ENCODE data around the gene KIAA1671.

DNA sequence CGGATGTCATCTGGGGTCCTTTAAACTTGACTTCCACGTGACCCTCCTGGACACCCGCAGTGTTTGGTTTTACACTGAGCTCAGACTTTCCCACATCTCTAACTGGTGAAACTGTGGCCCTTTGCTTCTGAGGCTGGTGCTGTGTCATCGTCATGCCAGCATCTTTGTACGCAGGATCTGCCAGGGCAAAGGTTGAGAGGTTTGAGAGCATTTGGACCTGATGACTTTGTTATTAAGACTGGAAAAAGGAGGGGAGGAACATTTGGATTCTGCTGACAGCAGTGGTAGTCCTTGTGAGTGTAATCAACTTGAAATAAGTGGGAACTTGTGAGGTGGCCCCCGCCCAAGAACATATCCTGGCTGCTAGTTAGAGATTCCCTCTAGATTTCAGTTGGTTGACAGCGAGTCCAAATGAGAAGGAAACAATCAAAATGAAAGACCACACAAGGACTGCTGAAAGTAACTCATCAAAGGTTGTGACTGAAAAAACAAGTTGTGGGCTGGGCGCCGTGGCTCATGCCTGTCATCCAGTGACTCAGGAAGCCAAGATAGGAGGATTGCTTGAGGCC is 102.5 kb downstream of the KIAA1671 start:
- no peak for TF ChIP-seq GABPA (IDR thresholded peaks at IDR 0.05; ENCODE audit: low read depth)
- TF ChIP-seq, protein P1, sequence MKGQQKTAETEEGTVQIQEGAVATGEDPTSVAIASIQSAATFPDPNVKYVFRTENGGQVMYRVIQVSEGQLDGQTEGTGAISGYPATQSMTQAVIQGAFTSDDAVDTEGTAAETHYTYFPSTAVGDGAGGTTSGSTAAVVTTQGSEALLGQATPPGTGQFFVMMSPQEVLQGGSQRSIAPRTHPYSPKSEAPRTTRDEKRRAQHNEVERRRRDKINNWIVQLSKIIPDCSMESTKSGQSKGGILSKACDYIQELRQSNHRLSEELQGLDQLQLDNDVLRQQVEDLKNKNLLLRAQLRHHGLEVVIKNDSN (IDR thresholded peaks at IDR 0.05; ENCODE audit: borderline replicate concordance, low read depth), result no peak
- TF ChIP-seq RXRA (IDR thresholded peaks at IDR 0.05; ENCODE audit: borderline replicate concordance, low read depth), result no peak
- TF ChIP-seq, protein P2, sequence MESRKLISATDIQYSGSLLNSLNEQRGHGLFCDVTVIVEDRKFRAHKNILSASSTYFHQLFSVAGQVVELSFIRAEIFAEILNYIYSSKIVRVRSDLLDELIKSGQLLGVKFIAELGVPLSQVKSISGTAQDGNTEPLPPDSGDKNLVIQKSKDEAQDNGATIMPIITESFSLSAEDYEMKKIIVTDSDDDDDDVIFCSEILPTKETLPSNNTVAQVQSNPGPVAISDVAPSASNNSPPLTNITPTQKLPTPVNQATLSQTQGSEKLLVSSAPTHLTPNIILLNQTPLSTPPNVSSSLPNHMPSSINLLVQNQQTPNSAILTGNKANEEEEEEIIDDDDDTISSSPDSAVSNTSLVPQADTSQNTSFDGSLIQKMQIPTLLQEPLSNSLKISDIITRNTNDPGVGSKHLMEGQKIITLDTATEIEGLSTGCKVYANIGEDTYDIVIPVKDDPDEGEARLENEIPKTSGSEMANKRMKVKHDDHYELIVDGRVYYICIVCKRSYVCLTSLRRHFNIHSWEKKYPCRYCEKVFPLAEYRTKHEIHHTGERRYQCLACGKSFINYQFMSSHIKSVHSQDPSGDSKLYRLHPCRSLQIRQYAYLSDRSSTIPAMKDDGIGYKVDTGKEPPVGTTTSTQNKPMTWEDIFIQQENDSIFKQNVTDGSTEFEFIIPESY (IDR thresholded peaks at IDR 0.05; ENCODE audit: borderline replicate concordance, low read depth), result no peak
- TF ChIP-seq, protein P3, sequence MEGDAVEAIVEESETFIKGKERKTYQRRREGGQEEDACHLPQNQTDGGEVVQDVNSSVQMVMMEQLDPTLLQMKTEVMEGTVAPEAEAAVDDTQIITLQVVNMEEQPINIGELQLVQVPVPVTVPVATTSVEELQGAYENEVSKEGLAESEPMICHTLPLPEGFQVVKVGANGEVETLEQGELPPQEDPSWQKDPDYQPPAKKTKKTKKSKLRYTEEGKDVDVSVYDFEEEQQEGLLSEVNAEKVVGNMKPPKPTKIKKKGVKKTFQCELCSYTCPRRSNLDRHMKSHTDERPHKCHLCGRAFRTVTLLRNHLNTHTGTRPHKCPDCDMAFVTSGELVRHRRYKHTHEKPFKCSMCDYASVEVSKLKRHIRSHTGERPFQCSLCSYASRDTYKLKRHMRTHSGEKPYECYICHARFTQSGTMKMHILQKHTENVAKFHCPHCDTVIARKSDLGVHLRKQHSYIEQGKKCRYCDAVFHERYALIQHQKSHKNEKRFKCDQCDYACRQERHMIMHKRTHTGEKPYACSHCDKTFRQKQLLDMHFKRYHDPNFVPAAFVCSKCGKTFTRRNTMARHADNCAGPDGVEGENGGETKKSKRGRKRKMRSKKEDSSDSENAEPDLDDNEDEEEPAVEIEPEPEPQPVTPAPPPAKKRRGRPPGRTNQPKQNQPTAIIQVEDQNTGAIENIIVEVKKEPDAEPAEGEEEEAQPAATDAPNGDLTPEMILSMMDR (IDR thresholded peaks at IDR 0.05), result no peak
- no peak for TF ChIP-seq SIN3A (IDR thresholded peaks at IDR 0.05; ENCODE audit: borderline replicate concordance, low read depth, low read length)
